Tibial artery (tissue), 4 donors: Measurements from ENCODE around the gene FAM50B.
"Not testable (repeated sequence)": the region's sequence is repeated elsewhere in the genome, so short reads cannot be mapped to it uniquely, and the experiment has no call there.

Source experiments
- DNase-seq, 2 donors: peaks; one replicate each; pipeline ENCODE4 v3.0.0-alpha.2; 2019
- H3K27ac ChIP-seq, 2 donors: fragments of 200-600 bp; sonication (generic) in 1 of 2; 1 replicate in 1 of 2; 2 replicates in 1 of 2; pipeline ENCODE4 v1.5.1; 2018 to 2019; ENCODE audit warnings: mild to moderate bottlenecking in 1 of 2
- H3K27me3 ChIP-seq, 2 donors: fragments of 200-600 bp; sonication (generic) in 1 of 2; one replicate each; pipeline versions ENCODE4 v1.5.1 to v1.6.0; 2016 to 2019
- H3K36me3 ChIP-seq, 3 donors: fragments of 200-600 bp; sonication (generic) in 2 of 3; one replicate each; pipeline ENCODE4 v1.5.1; 2016 to 2019; ENCODE audit warnings: mild to moderate bottlenecking in 2 of 3
- H3K4me1 ChIP-seq, 4 donors: fragments of 200-600 bp; sonication (generic) in 2 of 4; 1 replicate in 3 of 4; 2 replicates in 1 of 4; pipeline ENCODE4 v1.5.1; 2016 to 2019
- H3K4me3 ChIP-seq, 2 donors: fragments of 200-600 bp; sonication (generic) in 1 of 2; 1 replicate in 1 of 2; 2 replicates in 1 of 2; pipeline ENCODE4 v1.5.1; 2018 to 2019; ENCODE audit warnings: mild to moderate bottlenecking in 2 of 2
- H3K9me3 ChIP-seq, 3 donors: fragments of 200-600 bp; sonication (generic) in 1 of 3; one replicate each; pipeline ENCODE4 v1.5.1; 2016 to 2019
- intact Hi-C: fragments of 100-400 bp; cut with DNase I; formaldehyde crosslinking; loops from one replicate; pipeline ENCODE4 v1.15.0; 2023; ENCODE audit warnings: low total_unique reads
- TF ChIP-seq, protein P1 (sequence below), 2 experiments: fragments of 200-600 bp in 1 of 2; fragments of 450-650 bp in 1 of 2; IDR thresholded peaks; one replicate each; pipeline ENCODE4 v1.5.1; 2017 to 2019; ENCODE audit warnings: antibody characterized with exemption in 2 of 2, mild to moderate bottlenecking in 1 of 2, moderate library complexity in 1 of 2

FAM50B gene

GRCh38 chr6:3859878-3860552, 10.8 kb downstream of the FAM50B start:
- Histone ChIP-seq H3K27ac (no peak overlapping the region), H3K9me3 (peaks cover 0 to 6% (median 0%) of the 10 kb centered on the region in 3 donors), H3K36me3 (no peaks in the 10 kb centered on the region), H3K4me1 (peaks cover 0 to 13% (median 0%) of the 10 kb centered on the region in 4 donors), H3K4me3 (no peak overlapping the region), H3K27me3 (no peaks in the 10 kb centered on the region)
- TF ChIP-seq, protein P1, sequence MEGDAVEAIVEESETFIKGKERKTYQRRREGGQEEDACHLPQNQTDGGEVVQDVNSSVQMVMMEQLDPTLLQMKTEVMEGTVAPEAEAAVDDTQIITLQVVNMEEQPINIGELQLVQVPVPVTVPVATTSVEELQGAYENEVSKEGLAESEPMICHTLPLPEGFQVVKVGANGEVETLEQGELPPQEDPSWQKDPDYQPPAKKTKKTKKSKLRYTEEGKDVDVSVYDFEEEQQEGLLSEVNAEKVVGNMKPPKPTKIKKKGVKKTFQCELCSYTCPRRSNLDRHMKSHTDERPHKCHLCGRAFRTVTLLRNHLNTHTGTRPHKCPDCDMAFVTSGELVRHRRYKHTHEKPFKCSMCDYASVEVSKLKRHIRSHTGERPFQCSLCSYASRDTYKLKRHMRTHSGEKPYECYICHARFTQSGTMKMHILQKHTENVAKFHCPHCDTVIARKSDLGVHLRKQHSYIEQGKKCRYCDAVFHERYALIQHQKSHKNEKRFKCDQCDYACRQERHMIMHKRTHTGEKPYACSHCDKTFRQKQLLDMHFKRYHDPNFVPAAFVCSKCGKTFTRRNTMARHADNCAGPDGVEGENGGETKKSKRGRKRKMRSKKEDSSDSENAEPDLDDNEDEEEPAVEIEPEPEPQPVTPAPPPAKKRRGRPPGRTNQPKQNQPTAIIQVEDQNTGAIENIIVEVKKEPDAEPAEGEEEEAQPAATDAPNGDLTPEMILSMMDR (IDR thresholded peaks at IDR 0.05) = no peak
- no peak for DNase-seq
- intact Hi-C loops = loop anchor here (10.0 kb wide), 1 partner anchor 135 kb away; no protein-coding TSS in a partner anchor

GRCh38 chr6:3861424-3861823, 12.3 kb downstream of the FAM50B start:
- Histone ChIP-seq H3K4me1 (peaks cover 0 to 6% (median 0%) of the 10 kb centered on the region in 4 donors), H3K9me3 (peaks cover 0 to 6% (median 0%) of the 10 kb centered on the region in 3 donors), H3K27me3 (no peaks in the 10 kb centered on the region), H3K36me3 (no peaks in the 10 kb centered on the region), H3K4me3 (no peak overlapping the region), H3K27ac (no peak overlapping the region)
- TF ChIP-seq, protein P1 (IDR thresholded peaks at IDR 0.05) = no peak
- intact Hi-C loops = no loop called here
- no peak for DNase-seq

GRCh38 chr6:3862038-3862437, 12.9 kb downstream of the FAM50B start:
- Histone ChIP-seq H3K9me3 (peaks cover 0 to 6% (median 0%) of the 10 kb centered on the region in 3 donors), H3K4me1 (peaks cover 0 to under 1% (median 0%) of the 10 kb centered on the region in 4 donors), H3K27me3 (no peaks in the 10 kb centered on the region), H3K4me3 (no peak overlapping the region), H3K27ac (no peak overlapping the region), H3K36me3 (no peaks in the 10 kb centered on the region)
- no peak for DNase-seq
- intact Hi-C loops = no loop called here
- TF ChIP-seq, protein P1 (IDR thresholded peaks at IDR 0.05) = no peak

DNA sequence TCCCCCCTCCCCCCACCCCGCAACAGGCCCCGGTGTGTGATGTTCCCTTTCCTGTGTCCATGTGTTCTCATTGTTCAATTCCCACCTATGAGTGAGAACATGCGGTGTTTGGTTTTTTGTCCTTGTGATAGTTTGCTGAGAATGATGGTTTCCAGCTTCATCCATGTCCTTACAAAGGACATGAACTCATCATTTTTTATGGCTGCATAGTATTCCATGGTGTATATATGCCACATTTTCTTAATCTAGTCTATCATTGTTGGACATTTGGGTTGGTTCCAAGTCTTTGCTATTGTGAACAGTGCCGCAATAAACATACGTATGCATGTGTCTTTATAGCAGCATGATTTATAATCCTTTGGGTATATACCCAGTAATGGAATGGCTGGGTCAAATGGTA, 14.1 kb downstream of the FAM50B start:
- H3K4me1 ChIP-seq, H3K9me3 ChIP-seq, H3K27me3 ChIP-seq, H3K4me3 ChIP-seq, intact Hi-C loops, DNase-seq, H3K27ac ChIP-seq, H3K36me3 ChIP-seq: not testable (repeated sequence)

GRCh38 chr6:3865463-3865862, 16.3 kb downstream of the FAM50B start:
- Histone ChIP-seq H3K9me3 (no peaks in the 10 kb centered on the region), H3K36me3 (no peaks in the 10 kb centered on the region), H3K4me1 (peaks cover 0 to 15% (median 0%) of the 10 kb centered on the region in 4 donors), H3K27ac (no peak overlapping the region), H3K27me3 (no peaks in the 10 kb centered on the region), H3K4me3 (no peak overlapping the region)
- DNase-seq = no peak
- TF ChIP-seq, protein P1 (IDR thresholded peaks at IDR 0.05) = no peak
- intact Hi-C loops = no loop called here

DNA sequence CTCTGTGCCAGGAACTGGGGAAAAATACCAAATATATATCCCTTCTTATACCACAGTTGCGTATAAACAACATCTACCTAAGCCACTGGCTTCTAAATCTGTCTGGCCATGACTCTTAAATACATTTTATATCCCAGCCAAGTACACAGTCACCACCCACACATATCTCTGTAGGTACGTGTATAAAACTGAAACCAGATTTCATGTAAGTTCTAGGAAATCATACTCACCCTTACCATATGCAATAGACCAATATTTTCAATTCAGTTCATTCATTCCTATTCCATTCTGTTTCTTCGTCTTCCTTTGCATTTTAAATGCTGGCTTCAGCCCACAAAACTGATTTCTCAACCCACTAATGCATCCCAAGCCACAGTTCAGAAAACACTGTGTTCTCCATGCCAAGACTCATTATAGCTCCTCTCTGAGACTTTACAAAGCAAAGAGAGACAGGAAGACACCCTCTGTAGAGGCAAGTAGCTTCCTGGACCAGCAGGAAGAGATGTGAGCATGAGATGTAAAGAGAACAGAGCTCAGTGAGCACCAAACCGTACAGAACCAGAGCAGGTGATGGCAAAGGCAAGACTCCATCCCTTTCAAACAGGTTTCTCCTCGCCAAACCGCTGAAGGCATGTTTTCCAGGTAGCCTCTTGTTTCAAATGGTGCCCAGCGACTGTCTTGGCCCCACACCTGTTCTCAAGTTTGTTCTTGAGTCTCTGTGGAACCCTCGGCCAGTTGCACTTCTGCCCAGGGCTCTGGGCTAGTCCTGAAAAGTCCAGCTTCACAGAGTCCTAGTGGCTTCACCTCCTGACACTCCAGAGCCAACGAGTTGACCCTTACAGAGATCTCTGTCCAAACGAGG, 18.7 kb downstream of the FAM50B start:
- H3K4me3 ChIP-seq = no peak overlapping the region
- no peaks in the 10 kb centered on the region for H3K27me3 ChIP-seq
- H3K27ac ChIP-seq = no peak overlapping the region
- no peak for DNase-seq
- TF ChIP-seq, protein P1 (IDR thresholded peaks at IDR 0.05) = no peak
- no peaks in the 10 kb centered on the region for H3K9me3 ChIP-seq
- no peaks in the 10 kb centered on the region for H3K36me3 ChIP-seq
- intact Hi-C loops = no loop called here
- peaks cover 0 to 15% (median 0%) of the 10 kb centered on the region in 4 donors for H3K4me1 ChIP-seq
